A673 (cell line): ENCODE results near the gene SFTPB. TPM values are rescaled to one million over a fixed set of nuclear protein-coding genes. Genes with fewer than 3 reads are reported as not detected.
A peak's percentile ranks its signal among the peaks of the same experiment; 100 is the strongest.

Experiments
- BruUV-seq: library from RNA; stranded (reverse); fragments of 400-500 nt; replicated peaks from 2 replicates; lab custom pipeline; 2021; lab: Mats Ljungman, UMichigan
- CTCF ChIA-PET: fragments of 300-600 bp; sonication (Branson Sonifier 250); formaldehyde crosslinking; loops from one replicate; lab custom pipeline; 2022; ENCODE audit warnings: antibody characterized with exemption; lab: Charles Lee
- POLR2A ChIA-PET: fragments of 300-600 bp; sonication (Branson Sonifier 250); formaldehyde crosslinking; loops from one replicate; lab custom pipeline; 2022; ENCODE audit warnings: antibody characterized with exemption; ENCODE audit not compliant: low non-redundant PET; lab: Charles Lee
- DNase-seq: peaks from one replicate; pipeline ENCODE4 v3.0.0-alpha.2; 2015; ENCODE audit warnings: low spot score
- H3K27ac ChIP-seq: fragments of 200-600 bp; sonication (generic); 2 replicates; pipeline ENCODE4 v1.5.1; 2016; ENCODE audit warnings: mixed run types, low read depth, mild to moderate bottlenecking, mixed read lengths, antibody characterized with exemption, low read length; ENCODE audit not compliant: poor library complexity, severe bottlenecking
- H3K27me3 ChIP-seq: fragments of 200-600 bp; sonication (generic); replicated peaks from 2 replicates; pipeline ENCODE4 v1.6.1; 2017; ENCODE audit warnings: mixed run types, low read depth, mild to moderate bottlenecking, mixed read lengths, antibody characterized with exemption, low read length; ENCODE audit not compliant: insufficient read depth, poor library complexity
- H3K36me3 ChIP-seq: fragments of 200-600 bp; sonication (generic); 2 replicates; pipeline ENCODE4 v1.6.1; 2016; ENCODE audit warnings: mixed run types, mild to moderate bottlenecking, mixed read lengths, antibody characterized with exemption, low read length; ENCODE audit not compliant: insufficient read depth, poor library complexity, severe bottlenecking
- H3K4me1 ChIP-seq: fragments of 200-600 bp; sonication (generic); 2 replicates; pipeline ENCODE4 v1.6.1; 2017; ENCODE audit warnings: mixed run types, mild to moderate bottlenecking, mixed read lengths, antibody characterized with exemption, low read length; ENCODE audit not compliant: insufficient read depth, poor library complexity, severe bottlenecking
- H3K4me3 ChIP-seq: fragments of 200-600 bp; sonication (generic); 2 replicates; pipeline ENCODE4 v1.5.1; 2016; ENCODE audit warnings: low read depth, mixed run types, mild to moderate bottlenecking, mixed read lengths, low read length; ENCODE audit not compliant: poor library complexity, severe bottlenecking
- H3K9me3 ChIP-seq: fragments of 200-600 bp; sonication (generic); 2 replicates; pipeline ENCODE4 v1.6.1; 2016; ENCODE audit warnings: mixed run types, low read depth, mild to moderate bottlenecking, mixed read lengths, antibody characterized with exemption, low read length; ENCODE audit not compliant: poor library complexity, severe bottlenecking
- CTCF ChIP-seq: fragments of 300-800, 200-600 bp; sonication (generic); conservative IDR thresholded peaks from 2 replicates; pipeline ENCODE4 v1.5.1; 2017; ENCODE audit warnings: low read depth, mild to moderate bottlenecking, antibody characterized with exemption, low read length, moderate library complexity, mixed read lengths
- EZH2 ChIP-seq: fragments of 200-600 bp; sonication (generic); IDR thresholded peaks from 2 replicates; pipeline ENCODE4 v1.6.1; 2017; ENCODE audit warnings: borderline replicate concordance, low read depth, mild to moderate bottlenecking, mixed read lengths, antibody characterized with exemption, low read length; ENCODE audit not compliant: poor library complexity, severe bottlenecking
- intact Hi-C: fragments of 100-400 bp; cut with micrococcal nuclease; formaldehyde crosslinking; loops from one replicate; pipeline ENCODE4 v1.10.0; 2022; ENCODE audit not compliant: unreplicated experiment
- total RNA-seq: library from RNA; stranded (reverse); gene quantifications from 2 replicates; pipeline ENCODE4 v1.2.3, GENCODE V29; 2021

Gene SFTPB
- total RNA-seq, 1 experiment from 2014 or later, result not detected

GRCh38 chr2:85706063-85706462, 38.1 kb upstream of the SFTPB start:
- ChIA-PET CTCF (interaction anchor here (1.1 to 1.2 kb wide), 2 partner anchors 27 to 69 kb away, joined by 3 to 5 read pairs; no protein-coding TSS in a partner anchor), POLR2A (interaction anchor here (0.7 kb wide), 1 partner anchor 110 kb away, joined by 4 read pairs; no protein-coding TSS in a partner anchor)
- Histone ChIP-seq H3K4me1 (peaks cover 30% of the 10 kb centered on the region), H3K36me3 (no peaks in the 10 kb centered on the region), H3K4me3 (no peak overlapping the region), H3K27ac (no peak overlapping the region), H3K9me3 (no peaks in the 10 kb centered on the region), H3K27me3 (no peaks in the 10 kb centered on the region)
- no peak for TF ChIP-seq CTCF
- TF ChIP-seq EZH2, result no peak
- intact Hi-C loops, result loop anchor here (2.0 kb wide), 1 partner anchor 27 kb away; no protein-coding TSS in a partner anchor
- no peak for DNase-seq
- no TSS peak for BruUV-seq

- DNase-seq, result no peak
- H3K27ac ChIP-seq, result no peak overlapping the region
- no peak overlapping the region for H3K4me3 ChIP-seq
- BruUV-seq, result no TSS peak
- peaks cover 30% of the 10 kb centered on the region for H3K4me1 ChIP-seq
- no peaks in the 10 kb centered on the region for H3K36me3 ChIP-seq
- POLR2A ChIA-PET, result interaction anchor here (0.6 kb wide), 1 partner anchor 139 kb away, joined by 3 read pairs; no protein-coding TSS in a partner anchor
- intact Hi-C loops, result loop anchor here (2.0 kb wide), 1 partner anchor 27 kb away; no protein-coding TSS in a partner anchor
- no peaks in the 10 kb centered on the region for H3K27me3 ChIP-seq
- no peaks in the 10 kb centered on the region for H3K9me3 ChIP-seq
- TF ChIP-seq CTCF, result no peak
- TF ChIP-seq EZH2, result no peak
- CTCF ChIA-PET, result interaction anchor here (1.1 to 1.2 kb wide), 2 partner anchors 27 to 69 kb away, joined by 3 to 5 read pairs; no protein-coding TSS in a partner anchor
Observed at GRCh38 chr2:85705680-85706039, 37.7 kb upstream of the SFTPB start.

- no peaks in the 10 kb centered on the region for H3K27me3 ChIP-seq
- DNase-seq, result no peak
- no peaks in the 10 kb centered on the region for H3K36me3 ChIP-seq
- ChIA-PET CTCF (interaction anchor here (1.1 to 1.2 kb wide), 2 partner anchors 26 to 68 kb away, joined by 3 to 5 read pairs; no protein-coding TSS in a partner anchor), POLR2A (interaction anchor here (0.6 kb wide), 1 partner anchor 138 kb away, joined by 3 read pairs; no protein-coding TSS in a partner anchor)
- H3K27ac ChIP-seq, result peak overlapping the region; percentile 12
- no TSS peak for BruUV-seq
- TF ChIP-seq EZH2, result no peak
- no peak for TF ChIP-seq CTCF
- no peaks in the 10 kb centered on the region for H3K9me3 ChIP-seq
- H3K4me1 ChIP-seq, result peaks cover 30% of the 10 kb centered on the region
- intact Hi-C loops, result loop anchor here (1.0 kb wide), 1 partner anchor 47 kb away; no protein-coding TSS in a partner anchor
- no peak overlapping the region for H3K4me3 ChIP-seq
Observed at GRCh38 chr2:85704800-85705679, 37.0 kb upstream of the SFTPB start.
